HG02884 (cell line): ENCODE results near the gene CCL4L2.
"Not testable (repeated sequence)": the region's sequence is repeated elsewhere in the genome, so short reads cannot be mapped to it uniquely, and the experiment has no call there.

Experiments used
- ATAC-seq: cut with Tn5 transposase; IDR thresholded peaks from one replicate; pipeline ENCODE4 v1.9.1; 2021; ENCODE audit warnings: mild to moderate bottlenecking, moderate library complexity; ENCODE audit not compliant: unreplicated experiment

CCL4L2 gene

GRCh38 chr17:36219556-36219955, 8.7 kb downstream of the CCL4L2 start:
- not testable (repeated sequence) for ATAC-seq

DNA sequence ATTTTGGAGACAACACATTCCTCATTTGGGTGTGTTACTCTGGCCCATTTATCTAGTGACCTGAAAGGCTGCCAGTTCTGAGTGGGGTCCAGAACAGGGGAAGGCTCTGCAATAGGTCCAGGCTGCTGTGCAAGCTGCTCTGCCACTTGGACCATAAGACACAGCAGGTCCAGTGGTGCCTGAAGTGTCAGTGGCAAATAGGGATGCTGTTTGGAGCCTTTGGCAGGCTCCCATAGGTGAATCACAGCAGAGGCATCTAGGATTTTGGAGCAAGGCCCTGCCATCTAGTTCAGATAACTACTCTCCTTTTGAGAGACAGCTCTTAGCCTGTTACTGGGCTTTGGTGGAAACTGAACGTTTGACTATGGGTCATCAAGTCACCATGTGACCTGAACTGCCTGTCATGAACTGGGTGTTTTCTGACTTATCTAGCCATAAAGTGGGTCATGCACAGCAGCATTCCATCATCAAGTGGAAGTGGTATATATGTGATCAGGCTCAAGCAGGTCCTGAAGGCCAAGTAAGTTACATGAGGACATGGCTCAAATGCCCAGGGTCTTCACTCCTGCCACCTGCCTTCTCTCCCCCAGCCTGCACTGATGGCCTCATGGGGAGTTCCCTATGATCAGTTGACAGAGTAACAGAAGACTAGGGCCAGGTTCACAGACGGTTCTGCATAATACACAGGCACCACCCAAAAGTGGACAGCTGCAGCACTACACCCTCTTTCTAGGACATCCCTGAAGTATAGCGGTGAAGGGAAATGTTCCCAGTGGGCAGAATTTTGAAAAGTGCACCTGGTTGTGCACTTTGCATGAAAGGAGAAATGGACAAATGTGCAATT, 10.1 kb downstream of the CCL4L2 start:
- ATAC-seq = not testable (repeated sequence)

DNA sequence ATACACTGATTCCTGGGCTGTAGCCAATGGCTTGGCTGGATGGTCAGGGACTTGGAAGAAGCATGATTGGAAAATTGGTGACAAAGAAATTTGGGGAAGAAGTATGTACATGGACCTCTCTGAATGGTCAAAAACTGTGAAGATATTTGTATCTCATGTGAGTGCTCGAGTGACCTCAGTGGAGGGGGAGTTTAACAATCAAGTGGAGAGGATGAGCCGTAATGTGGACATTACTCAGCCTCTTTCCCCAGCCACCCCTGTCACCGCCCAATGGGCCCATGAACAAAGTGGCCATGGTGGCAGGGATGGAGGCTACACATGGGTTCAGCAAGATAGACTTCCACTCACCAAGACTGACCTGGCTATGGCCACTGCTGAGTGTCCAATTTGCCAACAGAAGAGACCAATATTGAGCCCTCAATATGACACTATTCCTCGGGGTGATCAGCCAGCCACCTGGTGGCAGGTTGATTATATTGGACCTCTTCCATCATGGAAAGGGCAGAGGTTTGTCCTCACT, 10.8 kb downstream of the CCL4L2 start:
- not testable (repeated sequence) for ATAC-seq

DNA sequence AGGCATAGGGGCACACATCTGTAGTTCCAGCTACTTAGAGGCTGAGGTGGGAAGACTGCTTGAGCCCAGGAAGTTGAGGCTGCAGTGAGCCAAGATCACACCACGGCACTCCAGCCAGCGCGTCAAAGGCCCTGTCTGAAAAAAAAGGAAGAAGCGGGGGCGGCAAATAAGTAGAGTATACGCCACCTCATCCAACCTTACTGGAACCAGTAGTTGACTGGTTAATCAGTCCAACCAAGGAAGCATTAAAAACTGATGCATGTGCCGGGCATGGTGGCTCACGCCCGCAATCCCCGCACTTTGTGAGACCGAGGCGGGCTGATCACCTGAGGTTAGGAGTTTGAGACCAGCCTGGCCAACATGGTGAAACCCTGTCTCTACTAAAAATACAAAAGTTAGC, 12.1 kb downstream of the CCL4L2 start:
- ATAC-seq = not testable (repeated sequence)

DNA sequence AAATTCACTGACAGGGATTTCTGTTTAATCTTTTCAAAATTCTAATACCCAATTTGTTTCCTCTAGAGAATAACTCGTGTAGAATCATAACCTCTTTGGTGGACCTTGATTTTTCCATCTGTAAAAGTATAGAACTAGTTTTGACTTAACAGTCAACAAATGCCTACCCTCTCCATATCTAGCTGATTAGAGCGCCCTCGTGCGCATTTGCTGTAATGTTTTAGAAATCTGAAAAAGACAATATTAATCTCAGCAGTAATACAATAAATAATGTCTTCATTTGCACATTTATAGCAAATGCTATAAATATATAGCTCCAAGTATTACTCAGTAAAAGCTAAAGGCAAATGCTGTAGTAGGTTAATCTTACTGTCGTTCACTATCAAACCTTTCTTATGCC, 18.8 kb downstream of the CCL4L2 start:
- ATAC-seq = not testable (repeated sequence)

GRCh38 chr17:36242046-36242445, 31.2 kb downstream of the CCL4L2 start:
- not testable (repeated sequence) for ATAC-seq
